Islet of Langerhans (tissue), 1 donor: ENCODE measurements around the gene KLK13.

Experiments
- FAIRE-seq: peaks from one replicate; lab custom pipeline; 2011; peaks lifted over from hg19 to GRCh38; lab: Jason Lieb, UNC

KLK13 gene

DNA sequence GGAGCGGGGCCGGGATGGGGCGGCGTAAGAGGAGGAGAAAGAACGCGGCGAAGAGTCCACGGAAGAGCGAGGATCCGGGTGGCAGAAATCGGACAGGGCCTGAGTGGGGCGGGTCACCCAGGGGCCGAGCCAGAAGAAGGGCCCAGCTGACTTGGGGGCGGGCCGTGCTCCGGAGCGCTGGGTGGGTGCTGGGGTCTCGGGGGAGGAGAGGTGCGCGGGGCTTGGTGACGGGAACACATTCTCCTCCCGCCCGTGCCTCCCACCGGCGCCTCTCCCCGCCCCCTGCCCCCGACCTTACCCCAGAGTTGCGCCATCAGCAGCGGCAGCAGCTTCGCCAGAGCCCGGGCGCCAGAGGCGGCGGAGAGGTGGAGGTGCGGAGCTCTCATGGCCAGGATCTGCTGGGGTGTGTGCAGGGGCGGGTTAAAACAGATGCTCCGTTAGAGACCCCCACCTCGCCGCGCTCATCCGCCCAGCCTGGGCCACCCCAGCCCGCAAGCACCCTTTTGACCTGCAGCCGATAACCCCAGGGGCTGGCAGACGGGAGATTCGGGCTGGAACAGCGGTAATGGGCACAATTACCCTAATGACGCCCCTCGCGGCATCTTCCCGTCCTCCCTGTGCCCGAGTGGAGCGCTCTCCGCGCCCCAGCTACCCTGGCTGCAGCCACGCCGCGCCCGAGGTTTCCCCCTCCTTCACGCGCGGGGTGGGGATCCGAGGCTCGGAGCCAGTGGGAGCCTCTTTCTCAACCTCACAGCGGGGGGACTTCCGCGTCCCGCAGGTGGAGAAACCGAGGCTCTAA, 45.9 kb downstream of the KLK13 start:
- FAIRE-seq: no peak

DNA sequence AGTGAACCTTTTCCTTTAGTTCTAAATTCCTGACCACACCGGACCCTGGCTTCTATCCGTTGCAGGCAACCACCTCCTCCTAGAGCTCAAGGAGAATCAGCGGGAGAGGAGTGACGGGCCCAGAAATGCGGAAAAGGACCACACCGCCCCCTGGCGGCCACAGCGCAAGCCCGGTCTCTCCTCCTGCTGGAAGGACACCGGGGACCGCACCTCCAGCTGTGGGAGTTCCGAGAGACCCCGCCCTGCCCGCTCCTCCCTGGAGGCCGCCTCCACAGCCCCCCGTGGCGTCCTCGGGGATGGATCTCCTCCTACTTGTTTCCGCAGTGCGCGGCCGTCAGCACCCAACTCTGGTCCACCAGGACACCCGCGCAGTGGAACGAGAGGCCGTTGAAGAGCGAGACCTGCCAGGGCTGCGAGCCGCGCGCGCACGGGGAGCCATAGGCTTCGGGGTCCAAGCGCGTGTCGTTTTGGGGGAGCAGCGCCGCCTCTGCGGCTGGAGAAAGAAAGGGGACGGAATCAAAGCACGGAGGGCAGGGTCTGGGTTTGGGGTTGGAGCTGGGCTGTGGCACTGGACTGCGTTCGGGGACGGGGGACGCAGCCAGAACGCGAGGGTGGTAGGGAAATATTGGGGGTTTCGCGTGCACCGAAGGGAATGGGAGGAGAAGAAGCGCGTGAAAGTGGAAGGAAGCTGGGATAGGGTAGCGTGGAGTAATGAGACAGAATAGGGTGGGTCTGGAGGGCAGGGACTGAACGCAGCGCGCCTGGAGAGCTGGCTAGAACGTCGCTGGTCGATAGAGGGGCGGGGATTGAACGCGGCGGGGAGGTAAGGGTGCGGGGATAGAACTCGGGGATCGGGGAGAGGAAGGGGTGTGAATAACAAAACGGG, 47.9 kb downstream of the KLK13 start:
- FAIRE-seq: no peak

DNA sequence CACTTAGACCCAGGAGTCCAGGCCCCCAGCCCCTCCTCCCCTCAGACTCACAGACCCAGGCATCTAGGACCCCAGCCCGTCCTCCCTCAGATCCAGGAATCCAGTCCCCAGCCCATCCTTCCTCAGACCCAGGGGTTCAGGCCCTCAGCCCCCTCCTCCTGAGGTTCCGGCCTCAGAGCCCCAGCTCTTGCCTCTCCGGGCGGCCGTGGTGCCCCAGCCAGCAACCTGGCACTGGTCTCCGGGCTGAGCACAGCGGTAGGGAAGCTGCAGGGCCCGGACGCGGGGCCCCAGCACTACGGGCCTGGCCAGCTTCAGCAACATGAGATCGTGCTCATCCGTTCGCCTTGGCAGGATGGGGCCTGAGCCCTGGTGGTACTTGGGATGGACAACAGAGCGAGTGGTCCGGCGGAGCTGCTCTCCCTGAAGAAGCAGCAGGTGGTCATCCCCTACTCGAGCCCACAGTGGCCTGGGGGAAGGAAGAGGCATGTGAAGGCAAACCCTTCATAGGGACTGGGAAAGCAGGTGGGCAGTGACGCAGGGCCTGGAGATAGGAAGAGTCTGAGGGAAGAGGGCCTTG, 49.1 kb downstream of the KLK13 start:
- FAIRE-seq: no peak

GRCh38 chr19:51014242-51014641, 50.6 kb downstream of the KLK13 start:
- FAIRE-seq: no peak

DNA sequence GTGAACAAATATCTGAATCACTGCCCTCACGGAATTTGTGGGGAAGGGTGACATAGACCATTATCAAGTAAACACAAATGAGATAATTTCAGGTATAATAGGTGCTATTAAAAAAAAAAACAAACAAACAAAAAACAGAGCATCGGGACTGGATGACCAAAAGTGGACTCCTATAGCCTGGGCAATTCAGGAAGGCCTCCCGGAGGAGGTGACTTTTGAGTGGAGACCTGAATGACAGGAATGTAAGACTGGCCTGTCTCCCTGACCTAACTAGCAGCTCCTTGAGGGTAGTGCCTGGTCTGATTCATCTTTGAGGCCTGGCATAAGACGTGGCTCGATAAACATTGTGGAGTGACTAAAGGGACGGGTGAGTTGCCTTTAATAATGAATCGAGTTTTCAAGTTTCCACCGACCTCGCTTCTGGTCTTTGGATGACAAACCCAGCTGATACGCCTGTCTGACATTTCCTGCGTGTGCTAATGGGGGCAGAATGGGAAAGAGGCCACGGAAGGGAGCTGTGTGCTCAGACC, 52.2 kb downstream of the KLK13 start:
- FAIRE-seq: no peak

DNA sequence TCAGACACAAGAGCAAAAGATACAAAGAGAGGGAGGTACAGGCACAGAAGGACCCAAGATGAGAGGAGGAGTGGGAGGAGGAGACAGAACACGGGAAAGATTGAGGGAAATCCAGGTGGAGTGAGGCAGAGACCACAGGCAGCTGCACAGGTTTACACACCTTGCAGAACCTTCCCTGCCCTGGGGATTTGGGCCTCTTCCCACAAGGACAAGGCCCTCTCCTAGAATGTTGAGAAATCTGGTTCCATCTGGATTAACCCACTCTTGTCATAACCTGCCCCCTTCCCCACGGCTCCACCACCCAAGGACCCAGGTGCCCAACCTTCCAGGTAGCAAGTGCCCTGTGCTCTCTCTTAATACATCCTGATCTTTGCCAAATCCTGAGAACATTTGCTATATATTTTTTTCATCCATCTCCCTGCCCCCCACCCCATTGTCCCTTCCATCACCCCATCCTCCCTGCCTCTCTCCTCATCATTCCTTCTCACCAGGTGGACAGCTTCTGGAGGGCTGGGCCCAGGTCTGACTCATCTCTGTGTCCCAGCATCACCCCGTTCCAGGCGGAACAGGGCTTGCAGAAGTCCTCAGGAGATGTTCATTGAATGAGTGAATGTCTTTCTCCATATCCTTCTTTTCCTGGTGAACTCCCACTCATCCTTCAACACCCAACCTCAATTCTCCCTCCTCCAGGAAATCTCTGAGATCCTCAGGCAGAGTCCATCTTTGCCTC, 54.7 kb downstream of the KLK13 start:
- no peak for FAIRE-seq

DNA sequence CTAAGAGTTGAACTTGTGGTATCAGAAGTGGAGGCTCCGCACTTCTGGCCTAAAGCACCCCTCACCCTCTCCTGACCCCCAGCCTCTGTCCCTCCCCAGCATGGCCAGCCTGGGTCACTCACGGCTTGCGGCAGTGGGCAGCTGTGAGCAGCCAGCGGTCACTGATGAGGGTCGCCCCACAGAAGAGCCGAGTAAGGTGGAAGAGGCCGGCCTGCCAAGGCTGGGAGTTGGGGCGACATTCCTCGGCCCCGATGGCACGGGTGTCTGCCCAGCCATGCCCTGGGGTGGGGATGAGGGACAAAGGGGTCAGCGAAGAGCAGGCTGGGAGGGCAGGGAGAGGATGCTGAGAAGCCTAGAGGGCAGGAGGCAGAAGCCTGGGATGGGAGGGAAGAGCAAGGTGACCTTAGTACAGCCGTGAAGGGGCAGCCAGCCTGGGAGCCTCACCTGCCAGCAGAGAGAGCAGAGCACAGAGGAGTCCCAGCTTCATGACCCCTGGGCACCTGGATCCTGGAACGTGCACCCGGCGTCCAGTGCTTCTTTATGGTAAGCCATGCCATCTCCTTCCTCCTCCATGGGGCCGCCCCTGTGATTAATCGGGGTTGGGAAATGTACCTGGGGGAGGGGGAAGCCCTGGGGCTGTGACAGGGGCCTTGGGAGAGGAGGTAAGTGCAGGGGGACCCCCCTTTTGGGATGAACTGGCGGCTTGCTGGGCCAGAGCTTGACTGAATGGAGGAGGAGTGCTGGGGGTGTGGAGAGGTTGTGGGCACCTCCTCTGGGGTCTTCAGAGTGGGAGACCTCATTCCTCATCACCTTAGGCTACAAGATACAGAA, 55.6 kb downstream of the KLK13 start:
- FAIRE-seq: no peak

- FAIRE-seq: no peak
Measured at GRCh38 chr19:51007488-51007887, 57.4 kb downstream of the KLK13 start.

DNA sequence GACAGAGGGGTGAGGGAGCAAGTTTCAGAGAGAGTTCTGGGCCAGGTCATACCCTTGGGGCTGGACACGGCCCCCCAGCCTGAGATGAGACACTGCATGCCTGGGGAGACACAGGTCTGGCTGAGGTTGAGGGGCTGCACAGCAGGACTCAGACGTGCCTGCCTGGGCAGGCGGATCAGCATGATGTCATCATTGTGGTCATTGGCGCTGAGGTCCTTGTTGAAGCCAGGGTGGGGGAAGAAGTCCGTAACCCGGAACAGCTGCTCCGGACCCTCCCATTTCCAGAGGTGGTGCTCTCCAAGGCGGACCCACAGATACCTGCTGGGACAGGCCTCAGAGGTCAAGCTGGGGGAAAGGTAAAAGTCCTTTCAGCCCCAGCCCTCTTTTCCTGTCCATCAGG, 58.5 kb downstream of the KLK13 start:
- no peak for FAIRE-seq
